Right forelimb (tissue), 1 donor: Measurements from ENCODE around the gene ACAD8.

Source experiments
- DNase-seq: peaks from one replicate; pipeline ENCODE4 v3.0.0-alpha.2; 2018

Gene ACAD8

GRCh38 chr11:134292661-134293060, 39.3 kb downstream of the ACAD8 start:
- no peak for DNase-seq

- DNase-seq = no peak
These were observed 40.0 kb downstream of the ACAD8 start for GRCh38 chr11:134293119-134294113.

GRCh38 chr11:134294664-134295063, 41.3 kb downstream of the ACAD8 start:
- DNase-seq = no peak

- no peak for DNase-seq
These were observed 58.9 kb downstream of the ACAD8 start for GRCh38 chr11:134312223-134312622.

- DNase-seq = no peak
These were observed 59.4 kb downstream of the ACAD8 start for GRCh38 chr11:134312807-134313206.

- DNase-seq = no peak
These were observed 60.0 kb downstream of the ACAD8 start for GRCh38 chr11:134313379-134313778.

- no peak for DNase-seq
These were observed 60.6 kb downstream of the ACAD8 start for GRCh38 chr11:134313821-134314607.
